ENCODE data around the gene GBGT1. TPM values are rescaled to one million over a fixed set of nuclear protein-coding genes. Genes with fewer than 3 reads are reported as not detected.

The GBGT1 gene
- total RNA-seq, 1 donor from 2014 or later = 10.0 TPM

GRCh38 chr9:133104718-133105460, 58.8 kb downstream of the GBGT1 start:
- no peak for TF ChIP-seq CTCF (conservative IDR thresholded peaks at IDR 0.05; ENCODE audit: low read depth, low read length)
- H3K4me3 ChIP-seq (ENCODE audit: low read depth, low read length) = no peak overlapping the region
- no peak for DNase-seq (ENCODE audit: low read depth)

GRCh38 chr9:133103987-133104505, 59.7 kb downstream of the GBGT1 start:
- DNase-seq (ENCODE audit: low read depth) = no peak
- TF ChIP-seq CTCF (conservative IDR thresholded peaks at IDR 0.05; ENCODE audit: low read depth, low read length) = no peak
- H3K4me3 ChIP-seq (ENCODE audit: low read depth, low read length) = no peak overlapping the region

GRCh38 chr9:133103183-133103986, 60.3 kb downstream of the GBGT1 start:
- peak; percentile 92 for TF ChIP-seq CTCF (conservative IDR thresholded peaks at IDR 0.05; ENCODE audit: low read depth, low read length)
- no peak overlapping the region for H3K4me3 ChIP-seq (ENCODE audit: low read depth, low read length)
- DNase-seq (ENCODE audit: low read depth) = no peak

Other genes with a start within 250 kb of the GBGT1 start
- gene TSC1, start 219.3 kb downstream of the GBGT1 start, total RNA-seq = 22.0 and 26.3 TPM in 2 replicates
- not detected in 2 replicates for gene GFI1B, start 185.2 kb downstream of the GBGT1 start, total RNA-seq
- gene GTF3C5, start 132.9 kb downstream of the GBGT1 start, total RNA-seq = 112 and 121 TPM in 2 replicates
- gene CEL, start 101.9 kb downstream of the GBGT1 start, total RNA-seq = 0.36 and 0.58 TPM in 2 replicates
- gene RALGDS, start 42.7 kb downstream of the GBGT1 start, total RNA-seq = 18.2 and 39.0 TPM in 2 replicates
- gene OBP2B, start 45.3 kb upstream of the GBGT1 start, total RNA-seq = not detected in 2 replicates
- 0.65 and 2.5 TPM in 2 replicates for gene ABO, start 111.3 kb upstream of the GBGT1 start, total RNA-seq
- gene SURF6, start 172.3 kb upstream of the GBGT1 start, total RNA-seq = 16.7 and 20.7 TPM in 2 replicates
- 18.4 and 30.0 TPM in 2 replicates for gene MED22, start 184.2 kb upstream of the GBGT1 start, total RNA-seq
- gene RPL7A, start 184.3 kb upstream of the GBGT1 start, total RNA-seq = 2,685 and 3,393 TPM in 2 replicates
- gene SURF1, start 192.6 kb upstream of the GBGT1 start, total RNA-seq = 27.3 and 31.3 TPM in 2 replicates
- gene SURF2, start 192.6 kb upstream of the GBGT1 start, total RNA-seq = 27.6 and 45.4 TPM in 2 replicates
- 125 and 252 TPM in 2 replicates for gene SURF4, start 212.1 kb upstream of the GBGT1 start, total RNA-seq
- gene STKLD1, start 212.5 kb upstream of the GBGT1 start, total RNA-seq = 1.3 TPM in 1 of 2 replicates, not detected in the other

Data from epithelial cell of proximal tubule (primary cell).